HepG2 (cell line): Measurements from ENCODE around the gene ZNF839. TPM values are rescaled to one million over a fixed set of nuclear protein-coding genes. Genes with fewer than 3 reads are reported as not detected.
A peak's percentile ranks its signal among the peaks of the same experiment; 100 is the strongest.

Experiments
- BHLHE40 ChIP-seq: IDR thresholded peaks from 2 replicates; pipeline ENCODE4 v1.6.1; 2011; ENCODE audit warnings: low read length, improper control_type of control experiment
- EP300 ChIP-seq, 3 experiments: sonication (generic) in 1 of 3; formaldehyde crosslinking in 1 of 3; IDR thresholded peaks; 2 replicates each; pipeline versions ENCODE4 v1.5.1 to v1.6.1; 2011 to 2020; ENCODE audit warnings: low read depth in 2 of 3, low read length in 2 of 3, borderline replicate concordance in 1 of 3, improper control_type of control experiment in 1 of 3, mild to moderate bottlenecking in 1 of 3, missing genetic modification reagents in 1 of 3, moderate library complexity in 1 of 3
- NFE2L1 ChIP-seq: sonication (generic); formaldehyde crosslinking; IDR thresholded peaks from 2 replicates; pipeline ENCODE4 v1.4.0; 2020; ENCODE audit warnings: missing genetic modification reagents, mild to moderate bottlenecking, borderline replicate concordance
- NFRKB ChIP-seq: fragments of 450-650 bp; IDR thresholded peaks from 2 replicates; pipeline ENCODE4 v1.6.1; 2017
- POLR2AphosphoS5 ChIP-seq: IDR thresholded peaks from 2 replicates; pipeline ENCODE4 v1.6.1; 2012; ENCODE audit warnings: low read depth, low read length
- RAD21 ChIP-seq: fragments of 450-650 bp; formaldehyde crosslinking; IDR thresholded peaks from 2 replicates; pipeline ENCODE4 v1.5.0; 2020; ENCODE audit warnings: mild to moderate bottlenecking
- RBM22 ChIP-seq: fragments of 200-400 bp; formaldehyde crosslinking; optimal IDR thresholded peaks from 2 replicates; pipeline ENCODE3; 2017; ENCODE audit warnings: mild to moderate bottlenecking, low read length, moderate library complexity
- REL ChIP-seq: sonication (generic); formaldehyde crosslinking; conservative IDR thresholded peaks from 2 replicates; pipeline ENCODE4 v1.8.0; 2022; ENCODE audit warnings: mild to moderate bottlenecking, missing genetic modification reagents, moderate library complexity
- SP2 ChIP-seq: sonication (generic); formaldehyde crosslinking; IDR thresholded peaks from 2 replicates; pipeline ENCODE4 v1.5.1; 2020; ENCODE audit warnings: mild to moderate bottlenecking, missing genetic modification reagents
- ZNF143 ChIP-seq: sonication (generic); formaldehyde crosslinking; IDR thresholded peaks from 2 replicates; pipeline ENCODE4 v1.4.0; 2020; ENCODE audit warnings: missing genetic modification reagents
- ZNF264 ChIP-seq: sonication (generic); formaldehyde crosslinking; IDR thresholded peaks from 2 replicates; pipeline ENCODE4 v1.4.0; 2020; ENCODE audit warnings: missing genetic modification reagents
- ZNF513 ChIP-seq: sonication (generic); formaldehyde crosslinking; conservative IDR thresholded peaks from 2 replicates; pipeline ENCODE4 v1.5.0; 2020; ENCODE audit warnings: missing genetic modification reagents
- ZNF629 ChIP-seq: sonication (generic); formaldehyde crosslinking; conservative IDR thresholded peaks from 2 replicates; pipeline ENCODE4 v1.5.0; 2020; ENCODE audit warnings: missing genetic modification reagents
- ZNF737 ChIP-seq: sonication (generic); formaldehyde crosslinking; IDR thresholded peaks from 2 replicates; pipeline ENCODE4 v1.5.0; 2020; ENCODE audit warnings: missing genetic modification reagents, mild to moderate bottlenecking, borderline replicate concordance
- ZNF850 ChIP-seq: sonication (generic); formaldehyde crosslinking; conservative IDR thresholded peaks from 2 replicates; pipeline ENCODE4 v1.9.0; 2021; ENCODE audit warnings: mild to moderate bottlenecking, missing genetic modification reagents
- ZNF879 ChIP-seq: sonication (generic); formaldehyde crosslinking; IDR thresholded peaks from 2 replicates; pipeline ENCODE4 v1.8.1; 2023; ENCODE audit warnings: missing genetic modification reagents
- polyA plus RNA-seq, 8 experiments: library from polyadenylated mRNA; depleted of rRNA in 3 of 8; stranded (reverse) in 7 of 8; unstranded in 1 of 8; fragments of >200 nt; fragmentation: Illumina TruSeq in 4 of 8; extraction: Trizol in 4 of 8; gene quantifications; 2 replicates each; pipeline versions ENCODE4 v1.2.1 to v1.2.3, GENCODE V29; 2011 to 2016; ENCODE audit warnings: low read depth in 4 of 8, missing spikeins in 1 of 8, mixed read lengths in 1 of 8; ENCODE audit not compliant: insufficient read depth in 1 of 8
- total RNA-seq, 5 experiments: library from RNA; depleted of rRNA; stranded (reverse); fragments of >200 nt; fragmentation: Illumina TruSeq; extraction: Trizol; gene quantifications; 2 replicates each; pipeline ENCODE4 v1.2.3, GENCODE V29; 2016; ENCODE audit warnings: low read depth in 1 of 5
- TF ChIP-seq, protein P1 (sequence below): sonication (generic); formaldehyde crosslinking; IDR thresholded peaks from 2 replicates; pipeline ENCODE4 v1.5.1; 2020; ENCODE audit warnings: mild to moderate bottlenecking, moderate library complexity, missing genetic modification reagents
- TF ChIP-seq, protein P2 (sequence below): IDR thresholded peaks from 2 replicates; pipeline ENCODE4 v1.6.1; 2016; ENCODE audit warnings: control low read depth
- TF ChIP-seq, protein P3 (sequence below): sonication (generic); formaldehyde crosslinking; IDR thresholded peaks from 2 replicates; pipeline ENCODE4 v1.5.1; 2020; ENCODE audit warnings: mild to moderate bottlenecking, missing genetic modification reagents, borderline replicate concordance

The ZNF839 gene
- total and polyA plus RNA-seq, 2 of the 13 experiments (the other 11 are each of a cell fraction or from before 2014, with no cell fraction given), result 11.1 to 12.8 TPM

DNA sequence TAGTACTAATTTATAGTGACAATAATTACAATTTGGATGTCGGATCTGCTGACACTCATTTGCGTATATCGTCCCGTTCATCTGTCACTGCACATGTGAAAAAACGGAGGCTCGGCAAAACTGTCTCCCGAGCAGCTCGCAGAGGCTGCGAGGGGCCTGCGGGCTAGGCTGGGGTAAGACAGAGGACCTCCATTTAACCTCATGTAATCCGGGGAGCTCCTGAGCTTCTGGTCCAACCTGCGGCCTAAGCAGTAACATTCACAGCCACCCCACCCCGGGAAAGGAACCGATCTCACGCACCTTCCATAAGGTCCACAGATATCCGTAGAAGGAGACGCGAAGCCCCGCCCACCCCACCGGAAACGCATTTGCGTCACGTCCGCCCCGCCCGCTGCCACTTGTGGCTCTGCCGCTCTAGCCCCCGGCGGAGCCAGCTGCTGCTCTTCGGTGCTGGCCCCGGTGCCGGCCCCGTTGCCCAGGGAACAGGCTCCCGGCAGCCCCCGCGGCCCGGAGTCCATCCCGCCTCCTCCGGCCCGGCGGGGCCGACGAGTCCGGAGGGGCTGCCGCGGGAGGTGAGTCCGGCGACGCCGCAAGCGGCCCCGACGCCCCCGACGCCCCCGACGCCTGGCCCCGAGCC lies 43.1 kb downstream of the ZNF839 start, which contains the start of the genes CINP and TECPR2 (continued):
- TF ChIP-seq, protein P1, sequence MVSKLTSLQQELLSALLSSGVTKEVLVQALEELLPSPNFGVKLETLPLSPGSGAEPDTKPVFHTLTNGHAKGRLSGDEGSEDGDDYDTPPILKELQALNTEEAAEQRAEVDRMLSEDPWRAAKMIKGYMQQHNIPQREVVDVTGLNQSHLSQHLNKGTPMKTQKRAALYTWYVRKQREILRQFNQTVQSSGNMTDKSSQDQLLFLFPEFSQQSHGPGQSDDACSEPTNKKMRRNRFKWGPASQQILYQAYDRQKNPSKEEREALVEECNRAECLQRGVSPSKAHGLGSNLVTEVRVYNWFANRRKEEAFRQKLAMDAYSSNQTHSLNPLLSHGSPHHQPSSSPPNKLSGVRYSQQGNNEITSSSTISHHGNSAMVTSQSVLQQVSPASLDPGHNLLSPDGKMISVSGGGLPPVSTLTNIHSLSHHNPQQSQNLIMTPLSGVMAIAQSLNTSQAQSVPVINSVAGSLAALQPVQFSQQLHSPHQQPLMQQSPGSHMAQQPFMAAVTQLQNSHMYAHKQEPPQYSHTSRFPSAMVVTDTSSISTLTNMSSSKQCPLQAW (CRISPR knock-in tag), result peak; percentile 49; the same call in 1 of the 2 replicates
- TF ChIP-seq RAD21 (no peak), ZNF737 (CRISPR knock-in tag) (no peak; the same call in 1 of the 2 replicates), SP2 (CRISPR knock-in tag) (peak; percentile 79), NFE2L1 (CRISPR knock-in tag) (no peak), ZNF143 (CRISPR knock-in tag) (peak; percentile 84), POLR2AphosphoS5 (peak; percentile 92), ZNF513 (no peak), NFRKB (no peak), EP300 (IDR thresholded peaks at IDR 0.05; ENCODE audit: low read depth in 2 of 2, low read length in 2 of 2) (no peak), EP300 (CRISPR knock-in tag; IDR thresholded peaks at IDR 0.05; ENCODE audit: borderline replicate concordance) (no peak), ZNF264 (CRISPR knock-in tag) (no peak), ZNF879 (no peak), RBM22 (peak; percentile 77), BHLHE40 (no peak), ZNF629 (no peak), ZNF850 (CRISPR knock-in tag) (no peak), REL (no peak)
- TF ChIP-seq, protein P2, sequence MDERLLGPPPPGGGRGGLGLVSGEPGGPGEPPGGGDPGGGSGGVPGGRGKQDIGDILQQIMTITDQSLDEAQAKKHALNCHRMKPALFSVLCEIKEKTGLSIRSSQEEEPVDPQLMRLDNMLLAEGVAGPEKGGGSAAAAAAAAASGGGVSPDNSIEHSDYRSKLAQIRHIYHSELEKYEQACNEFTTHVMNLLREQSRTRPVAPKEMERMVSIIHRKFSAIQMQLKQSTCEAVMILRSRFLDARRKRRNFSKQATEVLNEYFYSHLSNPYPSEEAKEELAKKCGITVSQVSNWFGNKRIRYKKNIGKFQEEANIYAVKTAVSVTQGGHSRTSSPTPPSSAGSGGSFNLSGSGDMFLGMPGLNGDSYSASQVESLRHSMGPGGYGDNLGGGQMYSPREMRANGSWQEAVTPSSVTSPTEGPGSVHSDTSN, result no peak
- TF ChIP-seq, protein P3, sequence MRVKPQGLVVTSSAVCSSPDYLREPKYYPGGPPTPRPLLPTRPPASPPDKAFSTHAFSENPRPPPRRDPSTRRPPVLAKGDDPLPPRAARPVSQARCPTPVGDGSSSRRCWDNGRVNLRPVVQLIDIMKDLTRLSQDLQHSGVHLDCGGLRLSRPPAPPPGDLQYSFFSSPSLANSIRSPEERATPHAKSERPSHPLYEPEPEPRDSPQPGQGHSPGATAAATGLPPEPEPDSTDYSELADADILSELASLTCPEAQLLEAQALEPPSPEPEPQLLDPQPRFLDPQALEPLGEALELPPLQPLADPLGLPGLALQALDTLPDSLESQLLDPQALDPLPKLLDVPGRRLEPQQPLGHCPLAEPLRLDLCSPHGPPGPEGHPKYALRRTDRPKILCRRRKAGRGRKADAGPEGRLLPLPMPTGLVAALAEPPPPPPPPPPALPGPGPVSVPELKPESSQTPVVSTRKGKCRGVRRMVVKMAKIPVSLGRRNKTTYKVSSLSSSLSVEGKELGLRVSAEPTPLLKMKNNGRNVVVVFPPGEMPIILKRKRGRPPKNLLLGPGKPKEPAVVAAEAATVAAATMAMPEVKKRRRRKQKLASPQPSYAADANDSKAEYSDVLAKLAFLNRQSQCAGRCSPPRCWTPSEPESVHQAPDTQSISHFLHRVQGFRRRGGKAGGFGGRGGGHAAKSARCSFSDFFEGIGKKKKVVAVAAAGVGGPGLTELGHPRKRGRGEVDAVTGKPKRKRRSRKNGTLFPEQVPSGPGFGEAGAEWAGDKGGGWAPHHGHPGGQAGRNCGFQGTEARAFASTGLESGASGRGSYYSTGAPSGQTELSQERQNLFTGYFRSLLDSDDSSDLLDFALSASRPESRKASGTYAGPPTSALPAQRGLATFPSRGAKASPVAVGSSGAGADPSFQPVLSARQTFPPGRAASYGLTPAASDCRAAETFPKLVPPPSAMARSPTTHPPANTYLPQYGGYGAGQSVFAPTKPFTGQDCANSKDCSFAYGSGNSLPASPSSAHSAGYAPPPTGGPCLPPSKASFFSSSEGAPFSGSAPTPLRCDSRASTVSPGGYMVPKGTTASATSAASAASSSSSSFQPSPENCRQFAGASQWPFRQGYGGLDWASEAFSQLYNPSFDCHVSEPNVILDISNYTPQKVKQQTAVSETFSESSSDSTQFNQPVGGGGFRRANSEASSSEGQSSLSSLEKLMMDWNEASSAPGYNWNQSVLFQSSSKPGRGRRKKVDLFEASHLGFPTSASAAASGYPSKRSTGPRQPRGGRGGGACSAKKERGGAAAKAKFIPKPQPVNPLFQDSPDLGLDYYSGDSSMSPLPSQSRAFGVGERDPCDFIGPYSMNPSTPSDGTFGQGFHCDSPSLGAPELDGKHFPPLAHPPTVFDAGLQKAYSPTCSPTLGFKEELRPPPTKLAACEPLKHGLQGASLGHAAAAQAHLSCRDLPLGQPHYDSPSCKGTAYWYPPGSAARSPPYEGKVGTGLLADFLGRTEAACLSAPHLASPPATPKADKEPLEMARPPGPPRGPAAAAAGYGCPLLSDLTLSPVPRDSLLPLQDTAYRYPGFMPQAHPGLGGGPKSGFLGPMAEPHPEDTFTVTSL, result no peak
